ENCODE measurements around the gene NSUN2.
A peak's percentile ranks its signal among the peaks of the same experiment; 100 is the strongest.
"Not testable (repeated sequence)": the region's sequence is repeated elsewhere in the genome, so short reads cannot be mapped to it uniquely, and the experiment has no call there.

Gene NSUN2

DNA sequence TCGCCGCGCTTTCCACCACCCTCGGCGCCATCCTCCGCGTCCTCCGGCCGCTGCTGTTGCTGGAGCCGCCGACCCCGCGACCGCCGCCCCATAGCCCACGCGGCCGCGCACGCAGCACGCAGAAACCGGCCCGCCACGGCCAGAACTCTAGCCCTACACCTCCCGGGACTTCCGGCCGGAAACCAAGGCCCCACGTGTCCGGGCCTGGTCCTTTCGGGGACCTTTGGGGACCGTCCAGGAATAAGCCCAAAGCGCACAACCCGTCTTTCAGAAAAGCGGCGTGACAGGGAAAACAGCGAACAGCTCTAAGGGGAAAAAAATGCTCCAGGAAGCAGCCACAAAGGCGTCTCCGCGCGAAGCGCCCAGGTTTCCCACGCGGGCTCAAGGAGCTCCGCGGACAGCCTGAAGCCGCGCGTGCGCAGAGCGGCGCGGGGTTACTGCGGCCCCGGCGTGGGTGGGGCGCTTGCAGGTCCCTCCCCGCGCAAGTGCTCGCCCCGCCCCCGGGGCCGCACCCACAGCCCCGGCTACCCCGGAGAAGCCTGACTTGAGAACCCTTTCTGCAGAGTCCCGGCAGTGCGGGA, at the start of gene NSUN2, which contains the start of gene SRD5A1:
Gene NSUN2 (minus strand): TSS at position 157 of the 581 bp plus-strand sequence. CDS start 65 bp downstream, at position 92.
Gene SRD5A1 (plus strand): TSS at position 553 of the 581 bp plus-strand sequence. CDS start 137 bp downstream, outside the sequence.
- peak; percentile 99 for DNase-seq (ENCODE audit: low spot score)

DNA sequence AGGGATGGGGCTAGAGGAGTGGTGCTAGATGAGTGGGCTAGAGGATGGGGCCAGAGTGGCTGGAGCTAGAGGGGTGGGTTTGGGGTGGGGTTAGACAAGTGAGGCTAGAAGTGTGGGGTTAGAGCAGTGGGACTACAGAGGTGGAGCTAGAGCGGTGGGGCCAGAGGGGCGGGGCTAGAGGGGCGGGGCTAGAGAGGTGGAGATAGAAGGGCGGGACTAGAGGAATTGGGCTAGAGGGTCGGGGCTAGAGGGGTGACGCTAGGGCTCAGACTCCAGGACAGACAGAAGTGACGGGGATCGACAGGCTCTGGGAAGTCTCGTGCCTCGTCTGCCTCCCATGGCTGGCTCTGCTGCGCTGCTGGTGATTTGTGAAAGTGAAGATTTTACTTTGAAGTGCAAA, 49.4 kb upstream of the NSUN2 start:
- no peak for DNase-seq (ENCODE audit: low spot score)

DNA sequence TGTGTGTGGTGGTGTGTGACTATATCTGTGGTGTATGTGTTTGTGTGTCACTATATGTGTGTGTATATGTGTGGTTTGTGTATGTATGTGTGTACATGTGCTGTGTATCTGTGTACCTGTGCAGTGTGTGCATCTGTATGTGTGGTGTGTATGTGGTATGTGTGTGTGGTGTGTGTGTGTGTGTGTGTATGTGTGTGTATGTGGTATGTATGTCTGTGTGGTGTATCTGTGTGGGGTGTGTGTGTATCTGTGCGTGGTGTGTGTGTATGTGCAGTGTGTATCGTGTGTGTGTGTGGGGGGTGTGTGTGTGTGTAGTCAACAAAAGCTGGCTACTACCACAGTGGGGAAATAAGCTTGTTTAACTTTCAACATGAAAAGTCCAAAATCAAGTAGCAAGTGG, 48.8 kb upstream of the NSUN2 start:
- no peak for DNase-seq (ENCODE audit: low spot score)

DNA sequence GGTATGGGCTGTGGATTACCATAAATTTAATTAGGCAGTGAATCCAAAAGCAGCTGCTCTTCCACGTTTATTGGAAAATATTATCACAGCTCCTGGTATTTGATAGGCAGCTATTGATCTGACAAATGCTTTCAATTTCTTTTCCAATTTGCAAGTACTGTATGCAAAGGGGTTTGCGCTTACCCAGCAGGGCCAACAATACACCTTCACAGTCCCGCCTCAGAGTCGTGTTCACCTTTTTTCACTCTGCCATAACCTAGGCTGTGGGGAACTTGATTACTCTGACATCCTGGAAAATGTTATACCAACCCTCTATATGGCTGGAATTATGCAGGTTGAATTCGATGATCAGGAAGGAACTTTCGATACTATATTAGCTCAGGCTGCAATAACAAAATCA, 48.1 kb upstream of the NSUN2 start:
- DNase-seq (ENCODE audit: low spot score), result no peak

DNA sequence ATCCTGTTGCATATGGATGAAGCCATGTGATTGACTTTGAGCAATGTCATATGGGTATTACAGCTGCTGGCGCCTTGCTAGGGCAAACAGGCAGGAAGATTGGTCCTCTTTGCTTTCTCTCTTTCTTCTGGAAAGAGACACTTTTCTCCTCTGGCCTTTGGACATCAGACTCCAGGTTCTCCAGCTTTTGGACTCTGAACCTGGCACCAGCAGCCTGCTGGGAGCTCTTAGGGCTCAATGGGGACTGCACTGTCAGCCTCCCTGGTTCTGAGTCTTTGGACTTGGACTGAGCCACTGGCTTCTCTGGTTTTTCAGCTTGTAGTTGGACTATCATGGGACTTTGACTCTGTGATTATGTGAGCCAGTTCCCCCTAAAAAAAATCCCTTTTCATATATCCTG, 45.5 kb upstream of the NSUN2 start:
- DNase-seq (ENCODE audit: low spot score), result no peak

DNA sequence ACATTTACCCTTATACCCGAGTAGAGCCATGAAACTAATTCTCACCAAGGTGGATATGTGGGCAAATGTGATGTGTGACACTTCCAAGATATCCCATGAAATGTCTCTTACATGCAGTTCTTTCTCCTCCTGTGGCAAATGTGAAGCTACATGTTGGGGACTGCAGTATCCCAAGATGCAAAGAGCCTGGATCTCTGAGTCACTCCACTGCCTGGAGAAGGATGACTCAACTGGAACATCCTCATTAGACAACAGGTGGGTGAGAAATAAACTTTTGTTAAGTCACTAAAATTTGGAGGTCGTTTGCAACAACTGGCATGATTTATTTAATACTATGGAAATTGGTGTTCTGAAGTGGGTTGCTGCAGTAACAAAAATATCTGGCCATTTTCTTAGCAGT, 43.9 kb upstream of the NSUN2 start:
- peak; percentile 42 for DNase-seq (ENCODE audit: low spot score)

DNA sequence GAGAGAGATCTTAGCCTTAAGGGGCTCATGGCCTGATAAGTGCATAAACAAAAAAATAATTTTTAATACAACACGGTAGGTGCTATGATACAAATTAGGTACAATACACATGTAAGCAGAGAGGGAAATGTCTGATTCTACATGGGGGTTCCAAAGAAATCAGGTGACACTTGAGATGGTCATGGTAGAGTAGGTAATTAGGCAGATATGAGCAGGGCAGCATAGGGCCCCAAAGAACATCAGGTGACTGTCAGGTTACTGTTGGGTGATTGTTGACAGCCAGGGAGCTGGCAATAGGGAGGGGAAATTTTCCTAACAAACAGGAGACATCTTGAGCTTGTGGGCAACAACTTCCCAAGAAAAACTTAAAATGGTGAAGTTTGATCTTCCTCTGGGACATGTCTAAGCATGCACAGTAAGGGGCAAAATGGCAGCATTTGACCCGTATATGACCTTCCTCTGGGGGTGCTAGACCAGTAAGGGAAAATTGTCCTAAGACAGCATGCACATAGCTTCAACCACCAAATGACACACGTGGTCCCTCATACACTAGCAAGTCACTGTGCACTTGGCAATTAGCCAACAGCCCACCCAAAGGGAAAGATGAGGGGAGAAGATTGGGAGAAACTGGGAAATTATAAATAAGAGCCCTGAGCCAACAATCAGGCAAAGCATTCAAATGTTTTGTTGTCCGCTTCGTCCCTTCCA, 43.1 kb upstream of the NSUN2 start:
- no peak for DNase-seq (ENCODE audit: low spot score)

DNA sequence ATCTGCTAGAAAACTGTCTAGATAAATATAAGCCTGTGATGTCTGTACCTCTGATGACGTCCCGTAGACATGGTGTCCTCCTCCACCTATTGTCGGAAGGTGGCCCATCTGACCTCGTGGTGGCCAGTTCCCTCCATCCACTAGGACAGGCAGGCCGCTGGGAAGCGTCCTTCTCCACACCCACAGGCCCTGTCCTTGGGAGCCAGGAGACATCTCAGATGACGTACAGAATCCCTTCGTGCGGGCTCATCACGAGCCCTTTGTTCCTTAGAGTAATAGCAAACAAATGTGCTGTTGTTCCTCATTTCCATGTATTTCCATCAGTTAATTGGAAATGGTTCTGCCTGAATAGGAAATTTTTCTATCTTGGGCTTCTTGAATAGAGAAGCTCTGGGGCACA, 42.0 kb upstream of the NSUN2 start:
- DNase-seq (ENCODE audit: low spot score), result no peak

DNA sequence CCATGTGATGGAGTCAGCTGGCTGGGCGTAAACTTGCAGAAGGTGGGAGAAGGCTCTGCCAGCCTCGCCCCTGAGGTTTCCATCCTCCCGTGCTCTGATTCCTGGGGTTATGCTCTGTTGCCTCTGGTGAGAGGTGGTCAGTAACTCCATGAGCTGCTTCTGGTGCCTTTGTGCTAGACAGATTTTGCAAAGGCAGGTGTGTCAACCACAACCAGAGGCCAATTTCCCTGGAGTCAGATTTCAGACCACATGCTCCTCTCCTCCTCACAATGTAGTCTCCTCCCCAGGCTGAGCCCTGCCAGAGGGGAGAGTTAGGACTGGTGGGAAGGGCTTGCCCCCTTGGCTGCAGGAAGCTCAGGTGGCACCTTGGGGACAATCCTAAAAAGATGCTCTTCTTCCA, 41.6 kb upstream of the NSUN2 start:
- no peak for DNase-seq (ENCODE audit: low spot score)

DNA sequence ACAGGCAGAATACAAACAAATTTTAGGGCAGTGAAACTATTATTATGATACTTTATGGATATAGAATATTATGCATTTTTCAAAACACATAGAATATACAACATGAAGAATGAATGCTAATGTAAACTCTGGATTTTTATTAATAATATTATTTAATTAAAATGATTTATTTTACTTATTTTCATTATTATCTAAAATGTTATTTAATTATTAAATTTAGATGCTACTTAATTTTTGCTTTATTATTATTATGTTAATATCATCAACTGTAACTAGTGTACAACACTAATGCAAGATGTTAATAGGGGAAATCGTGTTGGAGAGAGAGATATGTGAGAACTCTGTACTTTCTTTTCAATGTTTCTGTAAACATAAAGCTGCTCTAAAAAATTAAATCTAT, 41.1 kb upstream of the NSUN2 start:
- no peak for DNase-seq (ENCODE audit: low spot score)

DNA sequence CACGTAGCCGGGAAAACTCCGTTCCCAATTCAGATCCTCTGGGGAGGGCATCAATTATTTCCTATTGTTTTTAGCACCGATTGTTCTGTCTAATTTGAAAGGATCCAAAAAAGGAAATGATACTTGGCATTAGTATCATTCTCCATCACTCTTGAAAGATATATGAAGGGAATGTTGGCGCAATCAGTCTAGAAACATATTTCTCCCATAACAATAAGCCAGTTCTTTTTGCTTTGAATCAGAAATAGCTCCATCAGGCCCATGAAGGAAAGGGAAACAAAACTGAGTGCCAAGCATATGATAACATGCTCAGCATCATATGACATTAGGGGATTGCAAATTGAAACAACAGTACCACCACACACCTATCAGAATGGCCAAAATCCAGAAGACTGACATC, 40.2 kb upstream of the NSUN2 start:
- DNase-seq (ENCODE audit: low spot score), result no peak

DNA sequence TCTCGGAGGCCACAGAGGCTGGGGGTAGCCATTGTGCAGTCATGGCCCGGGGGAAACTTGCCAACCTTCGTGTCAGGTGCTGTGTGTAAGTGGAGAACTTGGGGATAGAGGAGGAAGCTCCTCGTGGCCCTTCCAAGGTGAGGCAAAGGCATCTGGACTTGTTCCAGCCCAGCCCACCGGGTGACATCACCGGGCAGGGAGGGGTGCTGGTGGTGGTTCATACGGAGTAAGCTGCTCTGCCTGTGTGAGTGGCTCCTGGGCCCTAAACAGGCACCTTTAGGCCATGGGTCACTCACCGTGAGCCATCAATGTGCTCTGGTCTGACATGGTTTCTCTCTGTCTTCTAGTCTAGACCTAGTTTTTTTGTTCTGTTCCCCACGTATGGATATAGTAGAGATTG, 35.9 kb upstream of the NSUN2 start:
- DNase-seq (ENCODE audit: low spot score), result not testable (repeated sequence)

DNA sequence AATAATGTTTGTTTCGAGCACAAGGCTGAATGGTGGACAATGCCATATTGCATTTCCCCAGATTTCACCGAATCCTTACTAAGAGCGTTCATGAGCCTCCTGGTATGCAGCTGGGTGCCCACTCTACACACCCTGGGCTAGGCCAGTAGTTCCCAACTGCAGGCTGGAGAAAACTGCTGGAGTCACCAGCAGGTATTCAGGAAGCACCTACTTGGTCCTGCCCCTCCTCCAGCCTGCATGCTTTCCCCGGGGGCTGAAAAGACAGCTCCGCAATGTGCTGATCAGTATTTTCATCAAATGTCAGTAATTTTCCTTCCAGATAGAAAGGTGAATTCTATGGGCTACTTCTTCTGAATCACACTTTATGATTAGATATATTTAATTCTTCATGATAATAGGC, 34.8 kb upstream of the NSUN2 start:
- DNase-seq (ENCODE audit: low spot score), result no peak

DNA sequence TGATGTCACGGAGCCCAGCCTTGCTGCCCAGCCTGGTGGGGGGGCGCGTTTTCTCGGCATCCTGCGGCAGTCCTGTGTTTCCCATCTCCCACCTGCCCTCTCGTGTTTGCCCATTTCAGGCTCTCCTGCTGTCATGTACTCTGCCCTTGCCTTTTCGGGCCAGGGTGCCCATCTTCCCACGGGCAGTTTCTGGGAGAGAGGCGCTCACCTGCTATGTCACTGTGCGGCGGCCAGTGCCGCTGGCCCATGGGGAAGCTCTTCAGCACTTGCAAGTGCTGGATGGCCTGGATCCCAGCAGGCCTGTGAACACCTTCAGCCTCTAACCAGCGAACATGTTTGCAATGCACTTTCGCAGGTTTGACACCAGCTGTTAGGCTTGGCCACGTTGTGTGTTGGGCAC, 33.9 kb upstream of the NSUN2 start:
- DNase-seq (ENCODE audit: low spot score), result no peak

DNA sequence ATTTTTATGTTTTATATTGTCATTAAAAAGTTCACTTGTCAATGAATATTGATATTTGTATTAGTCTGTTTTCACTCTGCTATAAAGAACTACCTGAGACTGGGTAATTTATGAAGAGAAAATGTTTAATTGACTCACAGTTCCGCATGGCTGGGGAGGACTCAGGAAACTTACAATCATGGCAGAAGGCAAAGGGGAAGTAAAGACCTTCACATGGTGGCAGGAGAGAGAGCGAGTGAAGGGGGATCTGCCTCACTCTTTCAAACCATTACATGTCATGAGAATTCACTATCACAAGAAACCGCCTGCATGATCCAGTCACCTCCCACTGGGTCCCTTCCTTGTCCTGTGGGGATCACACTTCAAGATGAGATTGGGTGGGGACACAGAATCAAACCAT, 27.8 kb upstream of the NSUN2 start:
- DNase-seq (ENCODE audit: low spot score), result no peak

DNA sequence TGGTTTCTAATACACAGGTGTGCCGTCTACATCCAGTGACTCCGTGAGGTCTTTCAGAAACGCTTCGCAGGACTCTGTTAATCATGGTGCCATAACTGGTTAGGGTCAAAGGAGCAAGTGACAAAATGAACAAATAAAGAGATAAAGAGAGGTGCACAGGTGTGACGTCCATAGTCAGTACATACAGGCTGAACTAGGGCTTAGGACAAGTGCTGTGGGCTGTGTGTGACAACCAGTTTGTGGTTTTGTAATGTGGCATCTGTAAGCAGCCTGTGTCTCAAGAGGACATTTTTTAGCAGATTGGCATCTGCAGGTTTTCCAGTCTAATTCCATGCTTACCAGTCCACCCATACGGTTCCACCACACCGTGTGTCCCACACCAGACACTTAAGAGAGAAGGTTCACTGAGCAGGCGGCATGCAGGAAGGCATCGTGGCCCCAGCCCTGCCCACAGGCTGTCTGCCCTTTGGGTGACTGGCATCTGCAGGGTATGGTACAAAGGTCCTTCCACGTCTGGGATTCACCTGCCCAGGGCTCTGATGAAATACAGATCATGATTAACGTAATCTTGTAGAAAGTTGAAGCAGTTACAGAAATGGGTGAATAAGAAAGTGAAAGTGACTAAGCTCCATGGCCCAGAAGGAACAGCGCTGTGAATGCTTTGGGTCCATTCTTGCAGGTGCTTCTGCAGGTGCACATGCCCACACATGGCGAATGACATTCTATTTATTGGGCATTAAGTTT, 27.3 kb upstream of the NSUN2 start:
- DNase-seq (ENCODE audit: low spot score), result no peak

DNA sequence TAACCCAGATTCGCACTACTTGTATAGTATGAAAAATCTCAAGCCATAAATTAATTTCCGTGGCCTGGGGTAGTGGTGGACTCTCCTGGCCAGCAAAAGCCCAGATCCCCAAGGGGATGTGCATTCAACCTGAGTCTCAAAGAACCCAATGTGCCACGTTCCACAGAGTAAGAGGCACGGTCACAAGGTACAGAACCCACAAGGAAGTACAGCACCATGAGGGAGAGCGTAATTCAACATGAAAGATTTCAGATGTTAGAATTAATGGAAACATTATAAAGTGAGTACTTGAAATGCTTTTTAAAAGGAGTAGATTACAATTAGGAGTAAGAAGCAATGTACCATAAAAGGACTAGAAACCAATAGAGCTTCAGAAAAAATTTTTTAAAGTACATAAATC, 23.8 kb upstream of the NSUN2 start:
- no peak for DNase-seq (ENCODE audit: low spot score)

DNA sequence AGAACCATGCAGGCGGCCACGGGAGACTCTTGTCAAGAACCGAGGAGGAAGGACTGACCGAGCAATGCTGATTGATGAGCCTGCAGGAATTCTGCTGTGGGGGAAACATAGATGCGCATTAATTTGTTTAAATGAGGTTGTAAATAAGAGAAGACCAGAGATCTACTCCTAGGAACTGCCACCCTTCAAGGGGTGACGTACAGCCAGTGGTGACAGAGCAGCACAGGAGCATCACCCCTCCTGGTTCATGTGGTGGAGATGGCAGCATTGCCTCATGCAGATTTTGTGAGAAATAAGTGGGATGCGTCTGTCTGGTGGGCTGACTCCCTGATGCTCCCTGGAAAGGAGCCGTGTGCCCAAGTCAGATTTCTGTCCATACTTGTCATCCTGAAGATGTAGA, 22.6 kb upstream of the NSUN2 start:
- no peak for DNase-seq (ENCODE audit: low spot score)

DNA sequence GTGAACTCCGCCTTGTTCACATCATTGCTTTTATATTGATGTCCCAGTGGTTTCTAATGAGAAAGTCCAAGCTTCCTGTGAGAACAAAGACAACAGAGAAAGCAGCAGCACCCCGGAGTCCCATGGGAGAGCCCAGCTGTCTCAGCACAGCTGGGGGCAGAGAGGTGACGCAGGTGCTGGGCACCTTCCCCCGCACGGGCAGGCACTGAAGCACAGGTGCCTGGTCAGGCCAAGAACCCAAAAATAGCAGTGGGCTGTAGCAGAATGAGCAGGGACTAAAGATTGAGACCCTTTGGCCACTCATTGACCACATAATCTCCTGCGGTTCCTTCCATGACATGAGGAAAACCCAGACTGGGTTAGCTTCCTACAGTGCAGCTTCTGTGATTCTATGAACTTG, 19.2 kb upstream of the NSUN2 start:
- no peak for DNase-seq (ENCODE audit: low spot score)

DNA sequence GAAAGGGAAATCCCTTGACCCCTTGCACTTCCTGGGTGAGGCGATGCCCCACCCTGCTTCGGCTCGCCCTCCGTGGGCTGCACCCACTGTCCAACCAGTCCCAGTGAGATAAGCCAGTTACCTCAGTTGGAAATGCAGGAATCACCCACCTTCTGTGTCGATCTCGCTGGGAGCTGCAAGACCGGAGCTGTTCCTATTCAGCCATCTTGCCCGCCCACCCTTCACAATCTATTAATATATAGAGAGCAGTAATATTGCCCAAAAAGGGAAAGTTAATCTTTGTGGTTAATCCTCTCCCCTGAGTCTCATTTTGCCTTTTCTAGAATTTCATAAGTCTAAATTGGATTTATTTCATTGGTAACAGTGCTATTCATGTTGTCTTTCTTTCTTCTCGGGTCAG, 16.8 kb upstream of the NSUN2 start:
- DNase-seq (ENCODE audit: low spot score), result no peak

DNA sequence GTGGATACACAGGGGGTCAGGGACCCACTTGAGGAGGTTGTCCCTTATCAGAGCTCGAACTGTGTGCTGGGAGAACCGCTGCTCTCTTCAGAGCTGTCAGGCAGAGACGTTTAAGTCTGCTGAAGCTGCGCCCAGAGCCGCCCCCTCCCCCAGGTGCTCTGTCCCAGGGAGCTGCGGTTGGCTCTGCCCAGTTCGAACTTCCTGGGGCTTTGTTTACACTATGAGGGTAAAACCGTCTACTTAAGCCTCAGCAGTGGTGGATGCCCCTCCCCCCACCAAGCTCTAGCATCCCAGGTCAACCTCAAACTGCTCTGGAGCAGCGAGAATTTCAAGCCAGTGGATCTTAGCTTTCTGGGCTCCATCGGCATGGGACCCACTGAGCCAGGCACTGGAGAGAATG, 16.3 kb upstream of the NSUN2 start:
- DNase-seq (ENCODE audit: low spot score), result no peak

DNA sequence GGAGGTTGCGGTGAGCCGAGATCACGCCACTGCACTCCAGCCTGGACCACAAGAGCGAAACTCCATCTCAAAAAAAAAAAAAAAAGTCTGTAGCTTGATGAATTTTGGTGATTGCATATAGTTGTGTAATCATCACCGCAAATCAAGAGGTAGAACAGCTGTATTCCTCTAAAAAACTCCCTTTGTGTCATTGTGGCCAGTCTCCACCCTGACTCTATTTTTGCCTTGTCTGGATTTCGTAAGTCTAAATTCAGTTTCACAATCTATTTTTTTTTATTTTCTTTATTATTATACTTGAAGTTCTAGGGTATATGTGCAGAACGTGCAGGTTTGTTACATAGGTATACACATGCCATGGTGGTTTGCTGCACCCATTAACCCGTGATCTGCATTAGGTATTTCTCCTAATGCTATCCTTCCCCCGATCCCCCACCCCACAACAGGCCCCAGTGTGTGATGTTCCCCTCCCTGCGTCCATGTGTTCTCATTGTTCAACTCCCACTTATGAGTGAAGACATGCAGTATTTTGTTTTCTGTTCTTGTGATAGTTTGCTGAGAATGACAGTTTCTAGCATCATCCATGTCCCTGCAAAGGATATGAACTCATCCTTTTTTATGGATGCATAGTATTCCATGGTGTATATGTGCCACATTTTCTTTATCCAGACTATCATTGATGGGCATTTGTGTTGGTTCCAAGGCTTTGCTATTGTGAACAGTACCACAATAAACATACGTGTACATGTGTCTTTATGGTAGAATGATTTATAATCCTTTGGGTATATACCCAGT, 12.9 kb upstream of the NSUN2 start:
- not testable (repeated sequence) for DNase-seq (ENCODE audit: low spot score)

All from AG08395 (cell line).